CD4-positive, alpha-beta T cell treated with Interleukin-6 for 4 hours (primary cell): ENCODE results near the gene FLNA.
"Not testable (repeated sequence)": the region's sequence is repeated elsewhere in the genome, so short reads cannot be mapped to it uniquely, and the experiment has no call there.

Experiments used
- DNase-seq: peaks from one replicate; pipeline ENCODE4 v3.0.0-alpha.2; 2020; ENCODE audit warnings: mixed read lengths

The FLNA gene

GRCh38 chrX:154397888-154398667, 23.6 kb upstream of the FLNA start, which contains the start of gene RPL10:
Gene RPL10, plus strand, starts transcription at chrX:154398377. Its CDS starts 143 bp downstream, at chrX:154398520.
- DNase-seq: peak; percentile 89

GRCh38 chrX:154396973-154397887, 22.8 kb upstream of the FLNA start:
- peak; percentile 62 for DNase-seq

- DNase-seq: not testable (repeated sequence)
Observed at GRCh38 chrX:154396363-154396762, 21.9 kb upstream of the FLNA start.

- not testable (repeated sequence) for DNase-seq
Observed at GRCh38 chrX:154389812-154390747, 15.6 kb upstream of the FLNA start.

GRCh38 chrX:154388649-154389048, 14.2 kb upstream of the FLNA start:
- DNase-seq: not testable (repeated sequence)

- not testable (repeated sequence) for DNase-seq
Observed at GRCh38 chrX:154388094-154388493, 13.7 kb upstream of the FLNA start.

GRCh38 chrX:154384284-154384892, 10.0 kb upstream of the FLNA start:
- DNase-seq: no peak

- DNase-seq: no peak
Observed at GRCh38 chrX:154383359-154384283, 9.2 kb upstream of the FLNA start.

- no peak for DNase-seq
Observed at GRCh38 chrX:154382483-154383069, 8.1 kb upstream of the FLNA start.

GRCh38 chrX:154381271-154381670, 6.8 kb upstream of the FLNA start:
- DNase-seq: no peak

GRCh38 chrX:154380787-154381186, 6.4 kb upstream of the FLNA start:
- DNase-seq: no peak

- DNase-seq: no peak
Observed at GRCh38 chrX:154380153-154380552, 5.7 kb upstream of the FLNA start.

- no peak for DNase-seq
Observed at GRCh38 chrX:154379569-154379951, 5.1 kb upstream of the FLNA start.

GRCh38 chrX:154378799-154379568, 4.5 kb upstream of the FLNA start, which contains the start of gene EMD:
Gene EMD, plus strand, starts transcription at chrX:154379295. Its CDS starts 190 bp downstream, at chrX:154379485.
- DNase-seq: peak; percentile 98

- DNase-seq: peak; percentile 47
Observed at GRCh38 chrX:154378059-154378798, 3.8 kb upstream of the FLNA start.

GRCh38 chrX:154376774-154377173, 2.3 kb upstream of the FLNA start:
- no peak for DNase-seq

- no peak for DNase-seq
Observed at GRCh38 chrX:154375156-154375504, 696 bp upstream of the FLNA start.

- DNase-seq: peak; percentile 54
Observed at GRCh38 chrX:154373340-154374306, 811 bp downstream of the FLNA start.
